K562 (cell line): ENCODE data around the gene CHPF. TPM values are rescaled to one million over a fixed set of nuclear protein-coding genes. Genes with fewer than 3 reads are reported as not detected.

ENCODE experiments used
- ARNT ChIP-seq, 2 experiments: fragments of 450-650 bp; IDR thresholded peaks; 2 replicates each; pipeline ENCODE4 v1.6.1; 2016; ENCODE audit warnings: mild to moderate bottlenecking in 1 of 2
- EWSR1 ChIP-seq: fragments of 450-650 bp; IDR thresholded peaks from 2 replicates; pipeline ENCODE4 v1.6.1; 2018; ENCODE audit warnings: borderline replicate concordance, mild to moderate bottlenecking, low read depth, moderate library complexity; ENCODE audit not compliant: partially characterized antibody
- FOXA3 ChIP-seq, 2 experiments: fragments of 450-650 bp in 1 of 2; sonication (generic) in 1 of 2; formaldehyde crosslinking; IDR thresholded peaks in 1 of 2; conservative IDR thresholded peaks in 1 of 2; 2 replicates each; pipeline versions ENCODE4 v1.4.0 to v1.8.0; 2020 to 2022; ENCODE audit warnings: mild to moderate bottlenecking in 2 of 2, missing genetic modification reagents in 1 of 2
- FOXK2 ChIP-seq, 2 experiments: fragments of 450-650 bp; IDR thresholded peaks in 1 of 2; conservative IDR thresholded peaks in 1 of 2; 2 replicates each; pipeline ENCODE4 v1.6.1; 2016; ENCODE audit warnings: low read depth in 2 of 2, mild to moderate bottlenecking in 1 of 2
- GATA2 ChIP-seq: sonication (generic); formaldehyde crosslinking; IDR thresholded peaks from 2 replicates; pipeline ENCODE4 v1.4.0; 2020; ENCODE audit warnings: mild to moderate bottlenecking, missing genetic modification reagents
- KLF16 ChIP-seq: IDR thresholded peaks from 2 replicates; pipeline ENCODE4 v1.6.1; 2016; ENCODE audit warnings: antibody characterized with exemption
- MCM7 ChIP-seq, 2 experiments: fragments of 450-650 bp; IDR thresholded peaks; 2 replicates each; pipeline ENCODE4 v1.6.1; 2016 to 2018
- NFIC ChIP-seq: fragments of 450-650 bp; IDR thresholded peaks from 2 replicates; pipeline ENCODE4 v1.6.1; 2017; ENCODE audit warnings: mild to moderate bottlenecking, inconsistent platforms
- PTTG1 ChIP-seq: fragments of 450-650 bp; IDR thresholded peaks from 2 replicates; pipeline ENCODE4 v1.6.1; 2016; ENCODE audit warnings: low read depth, mild to moderate bottlenecking, missing genetic modification characterization, missing compliant biosample characterization
- ZBTB7A ChIP-seq: IDR thresholded peaks from 2 replicates; pipeline ENCODE4 v1.6.1; 2011; ENCODE audit warnings: low read depth, mild to moderate bottlenecking, low read length, moderate library complexity, borderline replicate concordance; ENCODE audit not compliant: control insufficient read depth
- ZC3H8 ChIP-seq: fragments of 450-650 bp; IDR thresholded peaks from 2 replicates; pipeline ENCODE4 v1.6.1; 2017
- ZNF121 ChIP-seq: sonication (generic); formaldehyde crosslinking; conservative IDR thresholded peaks from 2 replicates; pipeline ENCODE4 v1.8.0; 2022; ENCODE audit warnings: missing genetic modification reagents
- ZNF551 ChIP-seq: fragments of 250-450 bp; sonication (Bioruptor Pico); IDR thresholded peaks from 2 replicates; pipeline ENCODE4 v1.5.0; 2021; ENCODE audit warnings: mild to moderate bottlenecking, moderate library complexity
- ZNF717 ChIP-seq: fragments of 250-450 bp; sonication (Bioruptor Pico); IDR thresholded peaks from 2 replicates; pipeline ENCODE4 v1.5.0; 2021
- ZNF785 ChIP-seq: fragments of 250-450 bp; sonication (Bioruptor Pico); IDR thresholded peaks from 2 replicates; pipeline ENCODE4 v1.4.0; 2020; ENCODE audit warnings: mild to moderate bottlenecking
- polyA plus RNA-seq, 8 experiments: library from polyadenylated mRNA; depleted of rRNA in 4 of 8; stranded (reverse) in 5 of 8; unstranded in 3 of 8; fragments of >200 nt; fragmentation: Nextera tagmentation in 2 of 8; fragmentation: Illumina TruSeq in 1 of 8; extraction: Ambion mirVana in 2 of 8; extraction: Trizol in 1 of 8; gene quantifications; 2 replicates each; pipeline versions ENCODE4 v1.2.1 to v1.2.3, GENCODE V29; 2011 to 2014; ENCODE audit warnings: inconsistent platforms in 1 of 8, missing spikeins in 1 of 8
- total RNA-seq, 7 experiments: library from RNA; depleted of rRNA in 6 of 7; stranded (reverse); fragments of >200 nt in 6 of 7; fragmentation: Illumina TruSeq in 2 of 7; extraction: Trizol in 2 of 7; gene quantifications; 2 replicates each; pipeline versions ENCODE4 v1.2.1 to v1.2.3, GENCODE V29; 2011 to 2021; ENCODE audit warnings: low replicate concordance in 1 of 7
- TF ChIP-seq, protein P1 (sequence below): fragments of 250-450 bp; sonication (Bioruptor Pico); IDR thresholded peaks from 2 replicates; pipeline ENCODE4 v1.4.0; 2020
- TF ChIP-seq, protein P2 (sequence below), 2 experiments: IDR thresholded peaks; 2 replicates each; pipeline ENCODE4 v1.6.1; 2012; ENCODE audit warnings: improper control_type of control experiment in 2 of 2, low read depth in 2 of 2, low read length in 2 of 2, borderline replicate concordance in 1 of 2

Gene CHPF
- total and polyA plus RNA-seq, 9 of the 15 experiments (the other 6 are each of a cell fraction or from before 2014, with no cell fraction given), result 0.15 to 57.2 (median 7.9) TPM

DNA sequence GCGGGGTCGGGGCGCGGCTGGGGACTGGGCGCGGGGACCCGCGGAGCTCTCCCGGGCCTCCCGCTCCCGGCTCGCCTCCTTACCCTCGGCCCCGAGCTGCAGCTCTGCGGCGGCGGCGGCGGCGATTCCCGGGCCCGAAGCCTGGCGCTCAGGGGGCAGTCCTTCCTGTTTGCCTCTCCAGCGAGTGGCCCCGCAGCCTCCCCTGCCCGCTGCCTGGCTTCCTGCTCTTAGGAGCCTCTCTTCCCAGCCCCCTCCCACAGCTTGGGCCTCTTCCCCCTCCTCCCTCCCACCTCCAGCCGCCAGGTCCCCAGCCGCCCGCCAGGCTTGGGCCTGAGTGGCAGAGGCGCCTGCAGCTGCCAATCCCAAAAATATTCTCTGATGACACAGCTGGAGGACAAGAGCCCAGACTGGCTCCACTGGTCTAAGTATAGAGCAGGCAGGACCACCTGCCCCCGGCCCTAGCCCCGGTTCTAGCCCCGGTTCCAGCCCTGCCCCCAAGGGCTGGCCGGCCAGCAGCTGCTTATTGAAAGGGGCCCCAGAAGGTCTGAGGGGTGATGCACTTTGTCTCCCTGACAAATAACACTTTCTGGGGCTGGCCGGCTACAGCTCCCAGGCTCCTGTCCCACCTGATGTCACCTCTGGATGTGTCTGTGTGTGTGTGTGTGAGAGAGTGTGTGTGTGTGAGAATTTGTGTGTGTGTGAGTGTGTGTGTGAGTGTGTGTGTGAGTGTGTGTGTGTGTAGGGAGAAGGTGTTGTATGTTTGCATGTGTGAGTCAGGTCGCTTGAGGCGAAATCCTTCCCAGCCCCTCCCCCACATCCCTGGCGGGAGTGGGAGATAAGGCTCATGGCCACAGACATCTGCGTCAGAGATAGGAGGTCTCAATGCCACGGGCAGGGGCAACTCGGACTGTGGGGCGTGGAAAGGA is 28.0 kb upstream of the CHPF start, which contains the start of gene OBSL1 (continued):
- TF ChIP-seq NFIC (peak; percentile 76), ZNF551 (CRISPR knock-in tag) (no peak), KLF16 (peak; percentile 43; the same call in 1 of the 2 replicates), EWSR1 (no peak), GATA2 (CRISPR knock-in tag) (peak; percentile 92), FOXA3 (CRISPR knock-in tag; conservative IDR thresholded peaks at IDR 0.05 in 1 of 2, IDR thresholded peaks at IDR 0.05 in 1 of 2) (peak in 1 of 2 experiments; percentile 33; a peak in 1 of 4 replicates), FOXK2 (conservative IDR thresholded peaks at IDR 0.05 in 1 of 2, IDR thresholded peaks at IDR 0.05 in 1 of 2; ENCODE audit: low read depth in 2 of 2) (peak in 1 of 2 experiments; percentile 44; a peak in 1 of 4 replicates), ZNF717 (CRISPR knock-in tag) (no peak), PTTG1 (tag) (no peak), ZNF121 (CRISPR knock-in tag) (no peak), ARNT (IDR thresholded peaks at IDR 0.05) (peak; percentile 59 to 78; a peak in 2 of 4 replicates), ZC3H8 (no peak), MCM7 (IDR thresholded peaks at IDR 0.05) (peak in 1 of 2 experiments; percentile 41; a peak in 1 of 4 replicates), ZNF785 (CRISPR knock-in tag) (no peak), ZBTB7A (peak; percentile 55; the same call in 1 of the 2 replicates)
- TF ChIP-seq, protein P1, sequence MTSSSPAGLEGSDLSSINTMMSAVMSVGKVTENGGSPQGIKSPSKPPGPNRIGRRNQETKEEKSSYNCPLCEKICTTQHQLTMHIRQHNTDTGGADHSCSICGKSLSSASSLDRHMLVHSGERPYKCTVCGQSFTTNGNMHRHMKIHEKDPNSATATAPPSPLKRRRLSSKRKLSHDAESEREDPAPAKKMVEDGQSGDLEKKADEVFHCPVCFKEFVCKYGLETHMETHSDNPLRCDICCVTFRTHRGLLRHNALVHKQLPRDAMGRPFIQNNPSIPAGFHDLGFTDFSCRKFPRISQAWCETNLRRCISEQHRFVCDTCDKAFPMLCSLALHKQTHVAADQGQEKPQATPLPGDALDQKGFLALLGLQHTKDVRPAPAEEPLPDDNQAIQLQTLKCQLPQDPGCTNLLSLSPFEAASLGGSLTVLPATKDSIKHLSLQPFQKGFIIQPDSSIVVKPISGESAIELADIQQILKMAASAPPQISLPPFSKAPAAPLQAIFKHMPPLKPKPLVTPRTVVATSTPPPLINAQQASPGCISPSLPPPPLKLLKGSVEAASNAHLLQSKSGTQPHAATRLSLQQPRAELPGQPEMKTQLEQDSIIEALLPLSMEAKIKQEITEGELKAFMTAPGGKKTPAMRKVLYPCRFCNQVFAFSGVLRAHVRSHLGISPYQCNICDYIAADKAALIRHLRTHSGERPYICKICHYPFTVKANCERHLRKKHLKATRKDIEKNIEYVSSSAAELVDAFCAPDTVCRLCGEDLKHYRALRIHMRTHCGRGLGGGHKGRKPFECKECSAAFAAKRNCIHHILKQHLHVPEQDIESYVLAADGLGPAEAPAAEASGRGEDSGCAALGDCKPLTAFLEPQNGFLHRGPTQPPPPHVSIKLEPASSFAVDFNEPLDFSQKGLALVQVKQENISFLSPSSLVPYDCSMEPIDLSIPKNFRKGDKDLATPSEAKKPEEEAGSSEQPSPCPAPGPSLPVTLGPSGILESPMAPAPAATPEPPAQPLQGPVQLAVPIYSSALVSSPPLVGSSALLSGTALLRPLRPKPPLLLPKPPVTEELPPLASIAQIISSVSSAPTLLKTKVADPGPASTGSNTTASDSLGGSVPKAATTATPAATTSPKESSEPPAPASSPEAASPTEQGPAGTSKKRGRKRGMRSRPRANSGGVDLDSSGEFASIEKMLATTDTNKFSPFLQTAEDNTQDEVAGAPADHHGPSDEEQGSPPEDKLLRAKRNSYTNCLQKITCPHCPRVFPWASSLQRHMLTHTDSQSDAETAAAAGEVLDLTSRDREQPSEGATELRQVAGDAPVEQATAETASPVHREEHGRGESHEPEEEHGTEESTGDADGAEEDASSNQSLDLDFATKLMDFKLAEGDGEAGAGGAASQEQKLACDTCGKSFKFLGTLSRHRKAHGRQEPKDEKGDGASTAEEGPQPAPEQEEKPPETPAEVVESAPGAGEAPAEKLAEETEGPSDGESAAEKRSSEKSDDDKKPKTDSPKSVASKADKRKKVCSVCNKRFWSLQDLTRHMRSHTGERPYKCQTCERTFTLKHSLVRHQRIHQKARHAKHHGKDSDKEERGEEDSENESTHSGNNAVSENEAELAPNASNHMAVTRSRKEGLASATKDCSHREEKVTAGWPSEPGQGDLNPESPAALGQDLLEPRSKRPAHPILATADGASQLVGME, result no peak
- TF ChIP-seq, protein P2, sequence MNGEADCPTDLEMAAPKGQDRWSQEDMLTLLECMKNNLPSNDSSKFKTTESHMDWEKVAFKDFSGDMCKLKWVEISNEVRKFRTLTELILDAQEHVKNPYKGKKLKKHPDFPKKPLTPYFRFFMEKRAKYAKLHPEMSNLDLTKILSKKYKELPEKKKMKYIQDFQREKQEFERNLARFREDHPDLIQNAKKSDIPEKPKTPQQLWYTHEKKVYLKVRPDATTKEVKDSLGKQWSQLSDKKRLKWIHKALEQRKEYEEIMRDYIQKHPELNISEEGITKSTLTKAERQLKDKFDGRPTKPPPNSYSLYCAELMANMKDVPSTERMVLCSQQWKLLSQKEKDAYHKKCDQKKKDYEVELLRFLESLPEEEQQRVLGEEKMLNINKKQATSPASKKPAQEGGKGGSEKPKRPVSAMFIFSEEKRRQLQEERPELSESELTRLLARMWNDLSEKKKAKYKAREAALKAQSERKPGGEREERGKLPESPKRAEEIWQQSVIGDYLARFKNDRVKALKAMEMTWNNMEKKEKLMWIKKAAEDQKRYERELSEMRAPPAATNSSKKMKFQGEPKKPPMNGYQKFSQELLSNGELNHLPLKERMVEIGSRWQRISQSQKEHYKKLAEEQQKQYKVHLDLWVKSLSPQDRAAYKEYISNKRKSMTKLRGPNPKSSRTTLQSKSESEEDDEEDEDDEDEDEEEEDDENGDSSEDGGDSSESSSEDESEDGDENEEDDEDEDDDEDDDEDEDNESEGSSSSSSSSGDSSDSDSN (IDR thresholded peaks at IDR 0.05; ENCODE audit: borderline replicate concordance in 1 of 2, low read depth in 2 of 2, low read length in 2 of 2), result 0 out of 4 replicates have a peak, but pooled peaks of 1 of the 2 experiments have one; percentile 20
